K562 (cell line): ENCODE results near the gene SLC39A9. TPM values are rescaled to one million over a fixed set of nuclear protein-coding genes. Genes with fewer than 3 reads are reported as not detected.

Experiments used
- ATAC-seq: fragments of 200-7000 bp; cut with Tn5 transposase; 3 replicates; pipeline ENCODE4 v1.9.1; 2020; ENCODE audit warnings: moderate library complexity
- BruUV-seq: library from RNA; stranded (reverse); fragments of 400-500 nt; replicated peaks from 2 replicates; lab custom pipeline; 2021; lab: Mats Ljungman, UMichigan
- CTCF ChIA-PET: fragments of 300-600 bp; formaldehyde crosslinking; extraction: SDS; loops from one replicate; lab custom pipeline; 2021; ENCODE audit warnings: low intra/inter-chr PET ratio; lab: Yijun Ruan, JAX
- POLR2A ChIA-PET: fragments of 300-600, 350-650 bp; sonication (Branson Sonifier 250); formaldehyde crosslinking; extraction: SDS; loops from one replicate; lab custom pipeline; 2021; ENCODE audit warnings: antibody characterized with exemption, inconsistent platforms; lab: Yijun Ruan, JAX
- DNase-seq, 4 experiments: peaks; one replicate each; pipeline versions ENCODE4 v3.0.0 to v3.0.0-alpha.2; 2011 to 2018; ENCODE audit warnings: low spot score in 3 of 4, mixed read lengths in 3 of 4; ENCODE audit errors: extremely low read depth in 1 of 4
- FAIRE-seq: peaks from 2 replicates; lab custom pipeline; 2011; peaks lifted over from hg19 to GRCh38; lab: Jason Lieb, UNC
- H2AFZ ChIP-seq: 2 replicates; pipeline ENCODE4 v1.6.0; 2011; ENCODE audit warnings: low read depth, low read length, control low read depth, inconsistent platforms
- H3K27ac ChIP-seq: fragments of 200-600 bp; 3 replicates; pipeline ENCODE4 v1.8.0; 2011; ENCODE audit warnings: low read depth, mild to moderate bottlenecking, control low read depth, inconsistent platforms, low read length, moderate library complexity, mixed read lengths; ENCODE audit errors: extremely low read depth
- H3K27me3 ChIP-seq, 2 experiments: fragments of 300-600 bp in 1 of 2; 2 replicates in 1 of 2; 3 replicates in 1 of 2; pipeline versions ENCODE4 v1.6.0 to v1.8.0; 2011; ENCODE audit warnings: inconsistent platforms in 2 of 2, low read length in 2 of 2, mild to moderate bottlenecking in 1 of 2, mixed read lengths in 1 of 2, moderate library complexity in 1 of 2; ENCODE audit not compliant: control insufficient read depth in 2 of 2, insufficient read depth in 2 of 2
- H3K36me3 ChIP-seq: fragments of 300-600 bp; 3 replicates; pipeline ENCODE4 v1.8.0; 2011; ENCODE audit warnings: mild to moderate bottlenecking, low read length, inconsistent platforms; ENCODE audit not compliant: control insufficient read depth, insufficient read depth
- H3K4me1 ChIP-seq, 2 experiments: fragments of 200-600 bp in 1 of 2; replicated peaks in 1 of 2; 2 replicates in 1 of 2; 3 replicates in 1 of 2; pipeline versions ENCODE4 v1.5.1 to v1.8.0; 2011; ENCODE audit warnings: inconsistent platforms in 2 of 2, low read length in 2 of 2, mild to moderate bottlenecking in 1 of 2, mixed read lengths in 1 of 2, moderate library complexity in 1 of 2; ENCODE audit not compliant: control insufficient read depth in 2 of 2, insufficient read depth in 2 of 2
- H3K4me2 ChIP-seq: 2 replicates; pipeline ENCODE4 v1.6.1; 2011; ENCODE audit warnings: low read length, control low read depth, inconsistent platforms, mixed read lengths; ENCODE audit not compliant: insufficient read depth
- H3K4me3 ChIP-seq: fragments of 200-600 bp; sonication (generic), shearing (Covaris generic); 2 replicates; pipeline ENCODE4 v1.5.1; 2016; ENCODE audit warnings: control low read depth, inconsistent platforms
- H3K79me2 ChIP-seq: fragments of 200-600 bp; 3 replicates; pipeline ENCODE4 v1.8.0; 2011; ENCODE audit warnings: low read length, inconsistent platforms; ENCODE audit not compliant: control insufficient read depth, insufficient read depth
- H3K9ac ChIP-seq, 2 experiments: 2 replicates each; pipeline versions ENCODE4 v1.6.0 to v1.6.1; 2011; ENCODE audit warnings: low read depth in 2 of 2, low read length in 2 of 2, control low read depth in 1 of 2, inconsistent platforms in 1 of 2, mild to moderate bottlenecking in 1 of 2, mixed read lengths in 1 of 2; ENCODE audit not compliant: insufficient read depth in 1 of 2
- H3K9me1 ChIP-seq: one replicate; pipeline ENCODE4 v1.6.0; 2011; ENCODE audit warnings: inconsistent platforms, mild to moderate bottlenecking, low read length, moderate library complexity; ENCODE audit not compliant: control insufficient read depth, insufficient read depth
- H3K9me3 ChIP-seq: replicated peaks from 2 replicates; pipeline ENCODE4 v1.5.1; 2011; ENCODE audit warnings: low read depth, low read length, inconsistent platforms; ENCODE audit not compliant: control insufficient read depth, insufficient read depth
- H4K20me1 ChIP-seq: replicated peaks from 2 replicates; pipeline ENCODE4 v1.6.1; 2011; ENCODE audit warnings: low read length, inconsistent platforms, mixed read lengths; ENCODE audit not compliant: control insufficient read depth, insufficient read depth
- ARHGAP35 ChIP-seq: fragments of 450-650 bp; IDR thresholded peaks from 2 replicates; pipeline ENCODE4 v1.6.1; 2018; ENCODE audit not compliant: partially characterized antibody
- MCM7 ChIP-seq, 2 experiments: fragments of 450-650 bp; IDR thresholded peaks; 2 replicates each; pipeline ENCODE4 v1.6.1; 2016 to 2018
- SMARCE1 ChIP-seq: fragments of 450-650 bp; IDR thresholded peaks from 2 replicates; pipeline ENCODE4 v1.7.1; 2016; ENCODE audit warnings: mild to moderate bottlenecking
- SUPT5H ChIP-seq: fragments of 450-650 bp; IDR thresholded peaks from 2 replicates; pipeline ENCODE4 v1.6.1; 2016
- TAF15 ChIP-seq: fragments of 200-400 bp; formaldehyde crosslinking; IDR thresholded peaks from 2 replicates; pipeline ENCODE4 v1.6.1; 2017; ENCODE audit warnings: mild to moderate bottlenecking, low read depth, low read length, moderate library complexity
- USF2 ChIP-seq: sonication (generic); formaldehyde crosslinking; IDR thresholded peaks from 2 replicates; pipeline ENCODE4 v1.5.0; 2020; ENCODE audit warnings: missing genetic modification reagents
- XRCC3 ChIP-seq: fragments of 450-650 bp; IDR thresholded peaks from 2 replicates; pipeline ENCODE4 v1.6.1; 2017; ENCODE audit warnings: mild to moderate bottlenecking, moderate library complexity
- ZNF518B ChIP-seq: fragments of 250-450 bp; sonication (Bioruptor Pico); IDR thresholded peaks from 2 replicates; pipeline ENCODE4 v1.5.0; 2021; ENCODE audit warnings: mild to moderate bottlenecking, moderate library complexity
- WGBS: fragments of 100-300 bp; shearing (Covaris generic); methylation state at CpG from one replicate; pipeline ENCODE4 v1.1.6; 2016; ENCODE audit warnings: low coverage, mixed read lengths; ENCODE audit not compliant: insufficient coverage; ENCODE audit errors: missing lambda C conversion rate; 5-methylcytosine and 5-hydroxymethylcytosine counted together
- in situ Hi-C: fragments of 300-500 bp; cut with MboI; formaldehyde crosslinking; loops from 4 replicates; pipeline ENCODE4 v1.15.0; 2018; ENCODE audit warnings: inconsistent platforms, mixed read lengths
- intact Hi-C: fragments of 100-400 bp; cut with micrococcal nuclease; formaldehyde crosslinking; loops from 2 replicates; pipeline ENCODE4 v1.14.2; 2022
- polyA plus RNA-seq, 8 experiments: library from polyadenylated mRNA; depleted of rRNA in 4 of 8; stranded (reverse) in 5 of 8; unstranded in 3 of 8; fragments of >200 nt; fragmentation: Nextera tagmentation in 2 of 8; fragmentation: Illumina TruSeq in 1 of 8; extraction: Ambion mirVana in 2 of 8; extraction: Trizol in 1 of 8; gene quantifications; 2 replicates each; pipeline versions ENCODE4 v1.2.1 to v1.2.3, GENCODE V29; 2011 to 2014; ENCODE audit warnings: inconsistent platforms in 1 of 8, missing spikeins in 1 of 8
- total RNA-seq, 7 experiments: library from RNA; depleted of rRNA in 6 of 7; stranded (reverse); fragments of >200 nt in 6 of 7; fragmentation: Illumina TruSeq in 2 of 7; extraction: Trizol in 2 of 7; gene quantifications; 2 replicates each; pipeline versions ENCODE4 v1.2.1 to v1.2.3, GENCODE V29; 2011 to 2021; ENCODE audit warnings: low replicate concordance in 1 of 7
- TF ChIP-seq, protein P1 (sequence below): sonication (generic); formaldehyde crosslinking; IDR thresholded peaks from 2 replicates; pipeline ENCODE4 v1.8.0; 2023; ENCODE audit warnings: missing genetic modification reagents, mild to moderate bottlenecking, borderline replicate concordance
- TF ChIP-seq, protein P2 (sequence below): fragments of 450-650 bp; conservative IDR thresholded peaks from 2 replicates; pipeline ENCODE4 v1.6.1; 2016; ENCODE audit warnings: missing genetic modification characterization, low read depth, mild to moderate bottlenecking, control low read depth, missing compliant biosample characterization
- TF ChIP-seq, protein P3 (sequence below): fragments of 450-650 bp; formaldehyde crosslinking; IDR thresholded peaks from 2 replicates; pipeline ENCODE4 v1.4.0; 2022; ENCODE audit warnings: mild to moderate bottlenecking, moderate library complexity

The SLC39A9 gene
- total and polyA plus RNA-seq, 9 of the 15 experiments (the other 6 are each of a cell fraction or from before 2014, with no cell fraction given), result 18.4 to 66.0 (median 32.5) TPM

- no peaks in the 10 kb centered on the region for H3K79me2 ChIP-seq
- H4K20me1 ChIP-seq, result no peaks in the 10 kb centered on the region
- H3K9me3 ChIP-seq, result no peaks in the 10 kb centered on the region
- no peak overlapping the region for H3K9ac ChIP-seq
- H3K4me2 ChIP-seq, result no peak overlapping the region
- no peak for ATAC-seq
- H3K36me3 ChIP-seq, result no peaks in the 10 kb centered on the region
- intact Hi-C loops (no loop called here), in situ Hi-C loops (no loop called here)
- no peak overlapping the region for H2AFZ ChIP-seq
- ChIA-PET CTCF (no interaction called here), POLR2A (interaction anchor here (0.7 kb wide), 1 partner anchor 938 kb away, joined by 3 read pairs; no protein-coding TSS in a partner anchor)
- no TSS peak for BruUV-seq
- 27% methylated on average over 5 of the region's 5 CpGs for WGBS
- H3K27me3 ChIP-seq, result peaks cover 0 to 5% of the 10 kb centered on the region in 2 experiments; a peak in 1 of 5 replicates
- DNase-seq, result no peak
- no peak for FAIRE-seq
- peaks cover 8 to 10% of the 10 kb centered on the region in 2 experiments; a peak in 4 of 5 replicates for H3K4me1 ChIP-seq
- no peak overlapping the region for H3K27ac ChIP-seq
- H3K4me3 ChIP-seq, result no peak overlapping the region
- H3K9me1 ChIP-seq, result no peaks in the 10 kb centered on the region
- TF ChIP-seq SUPT5H (no peak), MCM7 (IDR thresholded peaks at IDR 0.05) (no peak), TAF15 (no peak), USF2 (CRISPR knock-in tag) (no peak), XRCC3 (no peak), ARHGAP35 (no peak), SMARCE1 (no peak), ZNF518B (CRISPR knock-in tag) (no peak)
- TF ChIP-seq, protein P1, sequence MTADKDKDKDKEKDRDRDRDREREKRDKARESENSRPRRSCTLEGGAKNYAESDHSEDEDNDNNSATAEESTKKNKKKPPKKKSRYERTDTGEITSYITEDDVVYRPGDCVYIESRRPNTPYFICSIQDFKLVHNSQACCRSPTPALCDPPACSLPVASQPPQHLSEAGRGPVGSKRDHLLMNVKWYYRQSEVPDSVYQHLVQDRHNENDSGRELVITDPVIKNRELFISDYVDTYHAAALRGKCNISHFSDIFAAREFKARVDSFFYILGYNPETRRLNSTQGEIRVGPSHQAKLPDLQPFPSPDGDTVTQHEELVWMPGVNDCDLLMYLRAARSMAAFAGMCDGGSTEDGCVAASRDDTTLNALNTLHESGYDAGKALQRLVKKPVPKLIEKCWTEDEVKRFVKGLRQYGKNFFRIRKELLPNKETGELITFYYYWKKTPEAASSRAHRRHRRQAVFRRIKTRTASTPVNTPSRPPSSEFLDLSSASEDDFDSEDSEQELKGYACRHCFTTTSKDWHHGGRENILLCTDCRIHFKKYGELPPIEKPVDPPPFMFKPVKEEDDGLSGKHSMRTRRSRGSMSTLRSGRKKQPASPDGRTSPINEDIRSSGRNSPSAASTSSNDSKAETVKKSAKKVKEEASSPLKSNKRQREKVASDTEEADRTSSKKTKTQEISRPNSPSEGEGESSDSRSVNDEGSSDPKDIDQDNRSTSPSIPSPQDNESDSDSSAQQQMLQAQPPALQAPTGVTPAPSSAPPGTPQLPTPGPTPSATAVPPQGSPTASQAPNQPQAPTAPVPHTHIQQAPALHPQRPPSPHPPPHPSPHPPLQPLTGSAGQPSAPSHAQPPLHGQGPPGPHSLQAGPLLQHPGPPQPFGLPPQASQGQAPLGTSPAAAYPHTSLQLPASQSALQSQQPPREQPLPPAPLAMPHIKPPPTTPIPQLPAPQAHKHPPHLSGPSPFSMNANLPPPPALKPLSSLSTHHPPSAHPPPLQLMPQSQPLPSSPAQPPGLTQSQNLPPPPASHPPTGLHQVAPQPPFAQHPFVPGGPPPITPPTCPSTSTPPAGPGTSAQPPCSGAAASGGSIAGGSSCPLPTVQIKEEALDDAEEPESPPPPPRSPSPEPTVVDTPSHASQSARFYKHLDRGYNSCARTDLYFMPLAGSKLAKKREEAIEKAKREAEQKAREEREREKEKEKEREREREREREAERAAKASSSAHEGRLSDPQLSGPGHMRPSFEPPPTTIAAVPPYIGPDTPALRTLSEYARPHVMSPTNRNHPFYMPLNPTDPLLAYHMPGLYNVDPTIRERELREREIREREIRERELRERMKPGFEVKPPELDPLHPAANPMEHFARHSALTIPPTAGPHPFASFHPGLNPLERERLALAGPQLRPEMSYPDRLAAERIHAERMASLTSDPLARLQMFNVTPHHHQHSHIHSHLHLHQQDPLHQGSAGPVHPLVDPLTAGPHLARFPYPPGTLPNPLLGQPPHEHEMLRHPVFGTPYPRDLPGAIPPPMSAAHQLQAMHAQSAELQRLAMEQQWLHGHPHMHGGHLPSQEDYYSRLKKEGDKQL (CRISPR knock-in tag), result no peak
- TF ChIP-seq, protein P2, sequence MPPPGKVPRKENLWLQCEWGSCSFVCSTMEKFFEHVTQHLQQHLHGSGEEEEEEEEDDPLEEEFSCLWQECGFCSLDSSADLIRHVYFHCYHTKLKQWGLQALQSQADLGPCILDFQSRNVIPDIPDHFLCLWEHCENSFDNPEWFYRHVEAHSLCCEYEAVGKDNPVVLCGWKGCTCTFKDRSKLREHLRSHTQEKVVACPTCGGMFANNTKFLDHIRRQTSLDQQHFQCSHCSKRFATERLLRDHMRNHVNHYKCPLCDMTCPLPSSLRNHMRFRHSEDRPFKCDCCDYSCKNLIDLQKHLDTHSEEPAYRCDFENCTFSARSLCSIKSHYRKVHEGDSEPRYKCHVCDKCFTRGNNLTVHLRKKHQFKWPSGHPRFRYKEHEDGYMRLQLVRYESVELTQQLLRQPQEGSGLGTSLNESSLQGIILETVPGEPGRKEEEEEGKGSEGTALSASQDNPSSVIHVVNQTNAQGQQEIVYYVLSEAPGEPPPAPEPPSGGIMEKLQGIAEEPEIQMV (tag), result no peak
- TF ChIP-seq, protein P3, sequence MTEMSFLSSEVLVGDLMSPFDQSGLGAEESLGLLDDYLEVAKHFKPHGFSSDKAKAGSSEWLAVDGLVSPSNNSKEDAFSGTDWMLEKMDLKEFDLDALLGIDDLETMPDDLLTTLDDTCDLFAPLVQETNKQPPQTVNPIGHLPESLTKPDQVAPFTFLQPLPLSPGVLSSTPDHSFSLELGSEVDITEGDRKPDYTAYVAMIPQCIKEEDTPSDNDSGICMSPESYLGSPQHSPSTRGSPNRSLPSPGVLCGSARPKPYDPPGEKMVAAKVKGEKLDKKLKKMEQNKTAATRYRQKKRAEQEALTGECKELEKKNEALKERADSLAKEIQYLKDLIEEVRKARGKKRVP (CRISPR knock-in tag), result no peak
These were observed 81.6 kb downstream of the SLC39A9 start for GRCh38 chr14:69480136-69480535.
